Right atrium auricular region (tissue), 2 donors: ENCODE data around the gene MTG2. TPM values are rescaled to one million over a fixed set of nuclear protein-coding genes. Genes with fewer than 3 reads are reported as not detected.

Experiments
- DNase-seq: peaks from one replicate; pipeline ENCODE4 v3.0.0-alpha.2; 2019; ENCODE audit warnings: low spot score
- H3K27ac ChIP-seq, 2 donors: fragments of 200-600 bp; sonication (generic); 1 replicate in 1 of 2; 2 replicates in 1 of 2; pipeline ENCODE4 v1.5.1; 2016 to 2019
- H3K27me3 ChIP-seq, 2 donors: fragments of 200-600 bp; sonication (generic); one replicate each; pipeline versions ENCODE4 v1.5.1 to v1.6.0; 2017 to 2019
- H3K36me3 ChIP-seq: fragments of 200-600 bp; sonication (generic); one replicate; pipeline ENCODE4 v1.5.1; 2016
- H3K4me1 ChIP-seq, 2 donors: fragments of 200-600 bp; sonication (generic); one replicate each; pipeline versions ENCODE4 v1.5.1 to v1.6.0; 2017 to 2019
- H3K4me3 ChIP-seq, 2 donors: fragments of 200-600 bp; sonication (generic); 1 replicate in 1 of 2; 2 replicates in 1 of 2; pipeline ENCODE4 v1.5.1; 2017 to 2019; ENCODE audit warnings: mild to moderate bottlenecking in 1 of 2, moderate library complexity in 1 of 2
- H3K9me3 ChIP-seq, 2 donors: fragments of 200-600 bp; sonication (generic); one replicate each; pipeline ENCODE4 v1.5.1; 2019
- total RNA-seq, 2 donors: library from RNA; depleted of rRNA; stranded (reverse); fragments of >200 nt; gene quantifications; one replicate each; pipeline ENCODE4 v1.1.0, GENCODE V29; 2016
- TF ChIP-seq, protein P1 (sequence below), 2 donors: fragments of 200-600 bp; sonication (generic); IDR thresholded peaks; one replicate each; pipeline ENCODE4 v1.5.1; 2019; ENCODE audit warnings: antibody characterized with exemption in 2 of 2

The MTG2 gene
- total RNA-seq, 2 donors from 2014 or later = 20.7 to 24.1 TPM

- peaks cover 25% of the 10 kb centered on the region for H3K36me3 ChIP-seq
- no peak overlapping the region for H3K4me3 ChIP-seq
- H3K4me1 ChIP-seq = peaks cover 0 to 12% of the 10 kb centered on the region in 2 donors
- no peaks in the 10 kb centered on the region for H3K9me3 ChIP-seq
- H3K27me3 ChIP-seq = no peaks in the 10 kb centered on the region
- no peak overlapping the region for H3K27ac ChIP-seq
- TF ChIP-seq, protein P1, sequence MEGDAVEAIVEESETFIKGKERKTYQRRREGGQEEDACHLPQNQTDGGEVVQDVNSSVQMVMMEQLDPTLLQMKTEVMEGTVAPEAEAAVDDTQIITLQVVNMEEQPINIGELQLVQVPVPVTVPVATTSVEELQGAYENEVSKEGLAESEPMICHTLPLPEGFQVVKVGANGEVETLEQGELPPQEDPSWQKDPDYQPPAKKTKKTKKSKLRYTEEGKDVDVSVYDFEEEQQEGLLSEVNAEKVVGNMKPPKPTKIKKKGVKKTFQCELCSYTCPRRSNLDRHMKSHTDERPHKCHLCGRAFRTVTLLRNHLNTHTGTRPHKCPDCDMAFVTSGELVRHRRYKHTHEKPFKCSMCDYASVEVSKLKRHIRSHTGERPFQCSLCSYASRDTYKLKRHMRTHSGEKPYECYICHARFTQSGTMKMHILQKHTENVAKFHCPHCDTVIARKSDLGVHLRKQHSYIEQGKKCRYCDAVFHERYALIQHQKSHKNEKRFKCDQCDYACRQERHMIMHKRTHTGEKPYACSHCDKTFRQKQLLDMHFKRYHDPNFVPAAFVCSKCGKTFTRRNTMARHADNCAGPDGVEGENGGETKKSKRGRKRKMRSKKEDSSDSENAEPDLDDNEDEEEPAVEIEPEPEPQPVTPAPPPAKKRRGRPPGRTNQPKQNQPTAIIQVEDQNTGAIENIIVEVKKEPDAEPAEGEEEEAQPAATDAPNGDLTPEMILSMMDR (IDR thresholded peaks at IDR 0.05) = no peak
- DNase-seq = no peak
Observed at GRCh38 chr20:62158541-62158940, 24.3 kb upstream of the MTG2 start.

- no peaks in the 10 kb centered on the region for H3K27me3 ChIP-seq
- H3K36me3 ChIP-seq = peaks cover 31% of the 10 kb centered on the region
- no peak for DNase-seq
- TF ChIP-seq, protein P1 (IDR thresholded peaks at IDR 0.05) = no peak
- H3K4me3 ChIP-seq = no peak overlapping the region
- no peak overlapping the region for H3K27ac ChIP-seq
- H3K4me1 ChIP-seq = peaks cover 0 to 12% of the 10 kb centered on the region in 2 donors
- H3K9me3 ChIP-seq = no peaks in the 10 kb centered on the region
Observed at GRCh38 chr20:62159052-62159451, 23.8 kb upstream of the MTG2 start.

GRCh38 chr20:62159839-62160238, 23.0 kb upstream of the MTG2 start:
- Histone ChIP-seq H3K27me3 (no peaks in the 10 kb centered on the region), H3K4me1 (peaks cover 0 to 12% of the 10 kb centered on the region in 2 donors), H3K27ac (no peak overlapping the region), H3K4me3 (no peak overlapping the region), H3K9me3 (no peaks in the 10 kb centered on the region), H3K36me3 (peaks cover 38% of the 10 kb centered on the region)
- TF ChIP-seq, protein P1 (IDR thresholded peaks at IDR 0.05) = no peak
- no peak for DNase-seq

DNA sequence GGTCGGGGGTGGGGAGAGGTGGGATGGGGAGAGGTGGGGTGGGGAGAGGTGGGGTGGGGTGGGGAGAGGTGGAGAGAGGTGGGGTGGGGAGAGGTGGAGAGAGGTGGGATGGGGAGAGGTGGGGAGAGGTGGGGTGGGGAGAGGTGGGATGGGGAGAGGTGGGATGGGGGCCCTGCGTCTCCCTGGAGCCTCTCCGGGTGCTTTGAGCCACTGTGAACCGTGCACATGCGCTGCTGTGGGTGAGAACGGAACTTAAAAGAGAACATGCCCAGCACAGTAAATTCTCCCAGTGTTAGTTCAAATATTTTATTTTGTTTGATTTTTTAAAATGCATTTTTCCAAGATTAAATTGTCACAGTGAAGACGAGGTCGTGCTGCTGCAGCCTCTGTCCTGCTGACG, 22.6 kb upstream of the MTG2 start:
- H3K9me3 ChIP-seq = no peaks in the 10 kb centered on the region
- no peak overlapping the region for H3K4me3 ChIP-seq
- H3K27ac ChIP-seq = no peak overlapping the region
- no peak for DNase-seq
- TF ChIP-seq, protein P1 (IDR thresholded peaks at IDR 0.05) = no peak
- H3K27me3 ChIP-seq = no peaks in the 10 kb centered on the region
- H3K4me1 ChIP-seq = peaks cover 0 to 12% of the 10 kb centered on the region in 2 donors
- peaks cover 43% of the 10 kb centered on the region for H3K36me3 ChIP-seq

GRCh38 chr20:62160876-62161275, 22.0 kb upstream of the MTG2 start:
- Histone ChIP-seq H3K4me3 (no peak overlapping the region), H3K36me3 (peaks cover 49% of the 10 kb centered on the region), H3K27me3 (no peaks in the 10 kb centered on the region), H3K27ac (no peak overlapping the region), H3K9me3 (no peaks in the 10 kb centered on the region), H3K4me1 (peaks cover 0 to 12% of the 10 kb centered on the region in 2 donors)
- no peak for DNase-seq
- TF ChIP-seq, protein P1 (IDR thresholded peaks at IDR 0.05) = no peak

GRCh38 chr20:62161347-62161746, 21.5 kb upstream of the MTG2 start:
- Histone ChIP-seq H3K27me3 (no peaks in the 10 kb centered on the region), H3K9me3 (no peaks in the 10 kb centered on the region), H3K27ac (no peak overlapping the region), H3K4me3 (no peak overlapping the region), H3K36me3 (peaks cover 53% of the 10 kb centered on the region), H3K4me1 (peaks cover 0 to 11% of the 10 kb centered on the region in 2 donors)
- DNase-seq = no peak
- TF ChIP-seq, protein P1 (IDR thresholded peaks at IDR 0.05) = no peak
